ENCODE measurements around the gene MCF2L. TPM values are rescaled to one million over a fixed set of nuclear protein-coding genes. Genes with fewer than 3 reads are reported as not detected.

Gene MCF2L
- total RNA-seq, 2 experiments from 2014 or later = 2.8 to 16.4 TPM

- Histone ChIP-seq H2AFZ (ENCODE audit: low read length) (no peak overlapping the region), H3K9me2 (ENCODE audit: insufficient read depth, low read length) (no peaks in the 10 kb centered on the region), H3K79me2 (ENCODE audit: insufficient read depth, low read depth, low read length) (no peaks in the 10 kb centered on the region), H3K27ac (ENCODE audit: low read depth, low read length, poor library complexity, severe bottlenecking) (no peak overlapping the region), H4K20me1 (ENCODE audit: insufficient read depth, low read length) (no peaks in the 10 kb centered on the region), H3K4me2 (ENCODE audit: low read length) (no peak overlapping the region), H3K36me3 (ENCODE audit: insufficient read depth, low read length) (no peaks in the 10 kb centered on the region), H3K4me1 (ENCODE audit: insufficient read depth, low read length, poor library complexity, severe bottlenecking) (no peaks in the 10 kb centered on the region), H3K9me3 (ENCODE audit: low read length) (no peaks in the 10 kb centered on the region), H3K4me3 (ENCODE audit: low read depth, low read length, poor library complexity, severe bottlenecking) (no peak overlapping the region)
- no TSS peak for BruUV-seq (replicated peaks)
- TF ChIP-seq EZH2phosphoT487 (IDR thresholded peaks at IDR 0.05; ENCODE audit: borderline replicate concordance, low read depth, low read length) (no peak), CTCF (conservative IDR thresholded peaks at IDR 0.05; ENCODE audit: low read length) (no peak)
- CTCF ChIA-PET (ENCODE audit: unreplicated experiment) = no interaction called here
- no peak for DNase-seq (ENCODE audit: low spot score)
- intact Hi-C loops (cut with micrococcal nuclease; ENCODE audit: unreplicated experiment) = no loop called here
- POLR2A ChIA-PET = no interaction called here
These were observed 92.9 kb downstream of the MCF2L start for GRCh38 chr13:113061796-113062425.

- H3K9me2 ChIP-seq (ENCODE audit: insufficient read depth, low read length) = no peaks in the 10 kb centered on the region
- no peak for TF ChIP-seq CTCF (conservative IDR thresholded peaks at IDR 0.05; ENCODE audit: low read length)
- H3K4me1 ChIP-seq (ENCODE audit: insufficient read depth, low read length, poor library complexity, severe bottlenecking) = no peaks in the 10 kb centered on the region
- H4K20me1 ChIP-seq (ENCODE audit: insufficient read depth, low read length) = no peaks in the 10 kb centered on the region
- intact Hi-C loops (cut with micrococcal nuclease; ENCODE audit: unreplicated experiment) = no loop called here
- no peaks in the 10 kb centered on the region for H3K79me2 ChIP-seq (ENCODE audit: insufficient read depth, low read depth, low read length)
- no peak overlapping the region for H3K4me2 ChIP-seq (ENCODE audit: low read length)
- H3K36me3 ChIP-seq (ENCODE audit: insufficient read depth, low read length) = no peaks in the 10 kb centered on the region
- H2AFZ ChIP-seq (ENCODE audit: low read length) = no peak overlapping the region
- ChIA-PET POLR2A (no interaction called here), CTCF (ENCODE audit: unreplicated experiment) (no interaction called here)
- no peak overlapping the region for H3K27ac ChIP-seq (ENCODE audit: low read depth, low read length, poor library complexity, severe bottlenecking)
- no peak for DNase-seq (ENCODE audit: low spot score)
- no TSS peak for BruUV-seq (replicated peaks)
- H3K4me3 ChIP-seq (ENCODE audit: low read depth, low read length, poor library complexity, severe bottlenecking) = no peak overlapping the region
- H3K9me3 ChIP-seq (ENCODE audit: low read length) = no peaks in the 10 kb centered on the region
These were observed 93.7 kb downstream of the MCF2L start for GRCh38 chr13:113062691-113063090.

- no peak overlapping the region for H2AFZ ChIP-seq (ENCODE audit: low read length)
- H3K4me3 ChIP-seq (ENCODE audit: low read depth, low read length, poor library complexity, severe bottlenecking) = no peak overlapping the region
- no peaks in the 10 kb centered on the region for H3K9me3 ChIP-seq (ENCODE audit: low read length)
- ChIA-PET POLR2A (no interaction called here), CTCF (ENCODE audit: unreplicated experiment) (no interaction called here)
- H3K79me2 ChIP-seq (ENCODE audit: insufficient read depth, low read depth, low read length) = no peaks in the 10 kb centered on the region
- no peaks in the 10 kb centered on the region for H4K20me1 ChIP-seq (ENCODE audit: insufficient read depth, low read length)
- no peak for DNase-seq (ENCODE audit: low spot score)
- no TSS peak for BruUV-seq (replicated peaks)
- TF ChIP-seq CTCF (conservative IDR thresholded peaks at IDR 0.05; ENCODE audit: low read length) (no peak), EZH2phosphoT487 (IDR thresholded peaks at IDR 0.05; ENCODE audit: borderline replicate concordance, low read depth, low read length) (no peak)
- H3K27ac ChIP-seq (ENCODE audit: low read depth, low read length, poor library complexity, severe bottlenecking) = no peak overlapping the region
- intact Hi-C loops (cut with micrococcal nuclease; ENCODE audit: unreplicated experiment) = no loop called here
- no peak overlapping the region for H3K4me2 ChIP-seq (ENCODE audit: low read length)
- no peaks in the 10 kb centered on the region for H3K4me1 ChIP-seq (ENCODE audit: insufficient read depth, low read length, poor library complexity, severe bottlenecking)
- no peaks in the 10 kb centered on the region for H3K36me3 ChIP-seq (ENCODE audit: insufficient read depth, low read length)
- no peaks in the 10 kb centered on the region for H3K9me2 ChIP-seq (ENCODE audit: insufficient read depth, low read length)
These were observed 94.1 kb downstream of the MCF2L start for GRCh38 chr13:113063091-113063491.

Measured in OCI-LY7 (cell line).